ENCODE measurements around the gene GPR107.
A peak's percentile ranks its signal among the peaks of the same experiment; 100 is the strongest.

The GPR107 gene

GRCh38 chr9:130042885-130043653, 10.6 kb upstream of the GPR107 start, which contains the start of gene FNBP1:
FNBP1 (minus strand) TSS chr9:130043189; CDS start chr9:130042975, 214 bp downstream.
- peaks cover 40% of the 10 kb centered on the region for H3K79me2 ChIP-seq (ENCODE audit: control insufficient read depth, insufficient read depth, low read length, unreplicated experiment)
- H3K4me1 ChIP-seq (ENCODE audit: control insufficient read depth, insufficient read depth, low read length, unreplicated experiment), result peaks cover 9% of the 10 kb centered on the region

GRCh38 chr9:130043654-130044623, 9.8 kb upstream of the GPR107 start:
- H3K27ac ChIP-seq (ENCODE audit: low read depth, low read length), result no peak overlapping the region
- H3K36me3 ChIP-seq (ENCODE audit: insufficient read depth, low read length), result no peaks in the 10 kb centered on the region
- H3K27me3 ChIP-seq (ENCODE audit: insufficient read depth, low read length), result no peaks in the 10 kb centered on the region
- peaks cover 32% of the 10 kb centered on the region for H3K79me2 ChIP-seq (ENCODE audit: control insufficient read depth, insufficient read depth, low read length, unreplicated experiment)
- peak overlapping the region; percentile 57 for H2AFZ ChIP-seq (ENCODE audit: low read length, unreplicated experiment)
- peak overlapping the region; percentile 96 for H3K4me3 ChIP-seq (ENCODE audit: low read depth, low read length)
- H3K4me1 ChIP-seq (ENCODE audit: control insufficient read depth, insufficient read depth, low read length, unreplicated experiment), result peaks cover 9% of the 10 kb centered on the region

More at GRCh38 chr9:130042885-130043653, 10.6 kb upstream of the GPR107 start, which contains the start of gene FNBP1:
- Histone ChIP-seq H3K4me3 (ENCODE audit: low read depth, low read length) (peak within 1 kb of the TSS; percentile 96), H3K36me3 (ENCODE audit: insufficient read depth, low read length) (no peaks in the 10 kb centered on the region), H3K27ac (ENCODE audit: low read depth, low read length) (peak within 1 kb of the TSS; percentile 24; the same call in 1 of the 2 replicates), H3K27me3 (ENCODE audit: insufficient read depth, low read length) (no peaks in the 10 kb centered on the region), H2AFZ (ENCODE audit: low read length, unreplicated experiment) (peak within 1 kb of the TSS; percentile 85)

DNA sequence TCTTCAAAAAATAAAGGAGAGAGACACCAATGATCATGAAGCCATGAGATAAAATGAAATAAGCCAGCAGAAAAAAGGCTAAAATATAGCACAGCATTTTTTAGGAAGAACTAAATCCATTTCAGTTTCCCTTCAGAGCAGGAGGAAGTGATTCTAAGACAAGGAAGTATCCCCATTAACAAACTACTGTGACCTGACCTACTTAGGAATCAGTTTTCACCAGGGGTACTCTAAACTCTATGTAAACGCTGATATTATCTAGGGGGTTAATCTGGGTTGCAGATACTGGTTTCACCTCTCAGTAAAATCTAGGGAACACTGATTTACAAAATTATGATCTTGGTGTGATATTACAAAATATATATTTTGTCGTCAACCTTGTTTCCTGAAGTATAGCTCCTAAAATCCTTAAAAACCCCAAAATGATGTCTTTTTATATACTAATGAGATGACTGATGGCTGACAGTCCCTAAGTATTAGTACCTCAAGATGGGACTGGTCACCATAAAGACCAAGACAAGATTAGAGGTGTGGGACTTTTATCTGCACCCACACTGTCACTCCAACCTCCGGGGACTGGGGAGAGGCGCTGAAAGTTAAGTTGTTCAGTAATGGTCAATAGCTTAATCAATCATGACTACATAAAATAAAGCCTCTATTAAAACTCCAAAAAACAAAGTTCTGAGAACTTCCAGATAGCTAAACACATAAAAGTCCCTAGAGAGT, 7.8 kb upstream of the GPR107 start:
- Histone ChIP-seq H3K36me3 (ENCODE audit: insufficient read depth, low read length) (no peaks in the 10 kb centered on the region), H3K27me3 (ENCODE audit: insufficient read depth, low read length) (no peaks in the 10 kb centered on the region), H3K79me2 (ENCODE audit: control insufficient read depth, insufficient read depth, low read length, unreplicated experiment) (peaks cover 15% of the 10 kb centered on the region), H2AFZ (ENCODE audit: low read length, unreplicated experiment) (no peak overlapping the region), H3K4me3 (ENCODE audit: low read depth, low read length) (no peak overlapping the region), H3K27ac (ENCODE audit: low read depth, low read length) (no peak overlapping the region), H3K4me1 (ENCODE audit: control insufficient read depth, insufficient read depth, low read length, unreplicated experiment) (peaks cover 9% of the 10 kb centered on the region)

- Histone ChIP-seq H3K79me2 (ENCODE audit: control insufficient read depth, insufficient read depth, low read length, unreplicated experiment) (peaks cover 19% of the 10 kb centered on the region), H3K27me3 (ENCODE audit: insufficient read depth, low read length) (no peaks in the 10 kb centered on the region), H3K27ac (ENCODE audit: low read depth, low read length) (no peak overlapping the region), H2AFZ (ENCODE audit: low read length, unreplicated experiment) (no peak overlapping the region), H3K36me3 (ENCODE audit: insufficient read depth, low read length) (no peaks in the 10 kb centered on the region), H3K4me3 (ENCODE audit: low read depth, low read length) (no peak overlapping the region), H3K4me1 (ENCODE audit: control insufficient read depth, insufficient read depth, low read length, unreplicated experiment) (peaks cover 20% of the 10 kb centered on the region)
Observed at GRCh38 chr9:130049431-130050210, 4.1 kb upstream of the GPR107 start.

DNA sequence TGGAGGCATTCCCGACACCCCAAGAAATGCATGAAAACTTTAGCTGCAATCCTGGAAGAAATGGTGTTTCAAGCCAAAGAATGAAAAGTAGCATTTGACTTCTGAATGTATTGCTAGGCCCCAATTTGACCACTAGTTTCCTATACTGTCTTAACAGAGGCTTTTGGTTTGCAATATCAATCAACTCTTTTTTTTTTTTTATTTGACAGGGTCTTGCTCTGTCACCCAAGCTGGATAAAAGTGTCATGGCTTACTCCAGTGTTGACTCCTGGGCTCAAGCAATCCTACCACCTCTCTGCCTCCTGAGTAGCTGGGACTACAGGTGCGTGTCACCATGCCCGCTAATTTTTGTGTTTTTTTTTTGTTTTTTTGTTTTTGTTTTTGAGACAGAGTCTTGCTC, 3.2 kb upstream of the GPR107 start:
- Histone ChIP-seq H2AFZ (ENCODE audit: low read length, unreplicated experiment) (no peak overlapping the region), H3K79me2 (ENCODE audit: control insufficient read depth, insufficient read depth, low read length, unreplicated experiment) (peaks cover 28% of the 10 kb centered on the region), H3K27me3 (ENCODE audit: insufficient read depth, low read length) (no peaks in the 10 kb centered on the region), H3K4me3 (ENCODE audit: low read depth, low read length) (no peak overlapping the region), H3K27ac (ENCODE audit: low read depth, low read length) (no peak overlapping the region), H3K36me3 (ENCODE audit: insufficient read depth, low read length) (no peaks in the 10 kb centered on the region), H3K4me1 (ENCODE audit: control insufficient read depth, insufficient read depth, low read length, unreplicated experiment) (peaks cover 20% of the 10 kb centered on the region)

GRCh38 chr9:130051855-130052254, 1.9 kb upstream of the GPR107 start:
- peaks cover 20% of the 10 kb centered on the region for H3K4me1 ChIP-seq (ENCODE audit: control insufficient read depth, insufficient read depth, low read length, unreplicated experiment)
- peaks cover 35% of the 10 kb centered on the region for H3K79me2 ChIP-seq (ENCODE audit: control insufficient read depth, insufficient read depth, low read length, unreplicated experiment)
- no peaks in the 10 kb centered on the region for H3K27me3 ChIP-seq (ENCODE audit: insufficient read depth, low read length)
- no peak overlapping the region for H2AFZ ChIP-seq (ENCODE audit: low read length, unreplicated experiment)
- no peaks in the 10 kb centered on the region for H3K36me3 ChIP-seq (ENCODE audit: insufficient read depth, low read length)
- H3K4me3 ChIP-seq (ENCODE audit: low read depth, low read length), result peak overlapping the region; percentile 44
- no peak overlapping the region for H3K27ac ChIP-seq (ENCODE audit: low read depth, low read length)

DNA sequence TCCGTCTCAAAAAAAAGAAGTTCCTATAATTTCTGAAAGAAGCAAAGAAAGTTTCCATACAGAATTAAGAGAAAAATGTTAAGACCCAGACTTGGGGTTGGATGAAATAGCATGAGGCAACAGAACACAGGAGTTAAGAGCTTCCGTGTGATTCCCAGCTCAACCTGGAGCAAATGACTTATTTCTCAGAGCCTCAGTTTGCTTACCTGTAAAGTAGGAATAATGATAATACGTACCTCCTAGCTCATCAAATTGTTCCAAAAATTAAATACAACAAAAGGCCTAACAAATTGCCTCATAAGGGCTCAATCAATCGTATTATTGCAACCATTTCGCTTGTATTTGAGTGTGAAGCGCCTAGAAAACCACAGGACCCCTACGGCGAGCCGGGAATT, 600 bp upstream of the GPR107 start:
- Histone ChIP-seq H3K4me1 (ENCODE audit: control insufficient read depth, insufficient read depth, low read length, unreplicated experiment) (peaks cover 20% of the 10 kb centered on the region), H3K27ac (ENCODE audit: low read depth, low read length) (peak overlapping the region; percentile 71), H2AFZ (ENCODE audit: low read length, unreplicated experiment) (peak overlapping the region; percentile 96), H3K27me3 (ENCODE audit: insufficient read depth, low read length) (no peaks in the 10 kb centered on the region), H3K36me3 (ENCODE audit: insufficient read depth, low read length) (no peaks in the 10 kb centered on the region), H3K4me3 (ENCODE audit: low read depth, low read length) (peak overlapping the region; percentile 92), H3K79me2 (ENCODE audit: control insufficient read depth, insufficient read depth, low read length, unreplicated experiment) (peaks cover 45% of the 10 kb centered on the region)

DNA sequence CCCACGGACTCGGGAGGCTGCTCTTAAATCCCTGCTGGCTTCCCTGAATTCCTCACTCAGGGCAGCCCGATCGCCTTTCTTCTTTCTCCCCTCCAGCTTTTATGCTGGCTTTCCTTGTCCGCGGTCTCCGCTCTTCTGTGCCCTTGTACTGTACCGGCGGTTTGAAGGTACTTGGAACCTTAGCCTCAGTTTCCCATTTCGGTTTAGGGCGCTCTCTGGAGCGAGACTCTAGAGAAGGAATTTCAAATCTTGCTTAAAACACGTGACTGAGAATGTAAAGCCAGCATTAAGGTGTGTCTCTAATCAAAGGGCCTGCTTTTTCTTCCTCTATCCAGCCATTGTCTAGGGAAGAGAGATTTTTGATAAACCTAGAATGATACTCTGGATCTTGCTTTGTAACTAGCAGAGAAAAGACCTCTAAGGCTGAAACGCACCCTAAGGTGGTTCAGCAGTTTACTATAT, 650 bp downstream of the GPR107 start:
- H3K27me3 ChIP-seq (ENCODE audit: insufficient read depth, low read length), result no peaks in the 10 kb centered on the region
- peaks cover 20% of the 10 kb centered on the region for H3K4me1 ChIP-seq (ENCODE audit: control insufficient read depth, insufficient read depth, low read length, unreplicated experiment)
- H3K36me3 ChIP-seq (ENCODE audit: insufficient read depth, low read length), result no peaks in the 10 kb centered on the region
- H2AFZ ChIP-seq (ENCODE audit: low read length, unreplicated experiment), result peak overlapping the region; percentile 96
- H3K27ac ChIP-seq (ENCODE audit: low read depth, low read length), result peak overlapping the region; percentile 71
- H3K4me3 ChIP-seq (ENCODE audit: low read depth, low read length), result peak overlapping the region; percentile 92
- H3K79me2 ChIP-seq (ENCODE audit: control insufficient read depth, insufficient read depth, low read length, unreplicated experiment), result peaks cover 56% of the 10 kb centered on the region

DNA sequence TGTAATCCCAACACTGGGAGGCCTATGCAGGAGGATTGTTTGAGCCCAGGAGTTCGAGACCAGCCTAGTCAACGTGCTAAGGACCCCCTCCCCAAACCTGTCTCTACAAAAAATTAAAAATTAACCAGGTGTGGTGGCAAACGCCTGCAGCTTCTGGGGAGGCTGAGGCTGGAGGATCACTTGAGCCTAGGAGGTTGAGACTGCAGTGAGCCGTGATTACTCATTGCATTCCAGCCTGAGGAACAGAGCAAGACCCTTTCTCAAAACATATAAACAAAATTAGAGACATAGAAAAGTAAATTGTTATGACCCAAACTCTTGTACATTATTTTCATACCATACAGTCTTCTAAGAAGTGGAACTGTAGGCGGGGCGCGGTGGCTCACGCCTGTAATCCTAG, 1.1 kb downstream of the GPR107 start:
- Histone ChIP-seq H3K27me3 (ENCODE audit: insufficient read depth, low read length) (no peaks in the 10 kb centered on the region), H3K4me3 (ENCODE audit: low read depth, low read length) (peak overlapping the region; percentile 92), H3K36me3 (ENCODE audit: insufficient read depth, low read length) (no peaks in the 10 kb centered on the region), H3K27ac (ENCODE audit: low read depth, low read length) (no peak overlapping the region), H2AFZ (ENCODE audit: low read length, unreplicated experiment) (no peak overlapping the region), H3K79me2 (ENCODE audit: control insufficient read depth, insufficient read depth, low read length, unreplicated experiment) (peaks cover 60% of the 10 kb centered on the region), H3K4me1 (ENCODE audit: control insufficient read depth, insufficient read depth, low read length, unreplicated experiment) (peaks cover 20% of the 10 kb centered on the region)
